GM23338 (cell line): ENCODE data around the gene VWA3B. TPM values are rescaled to one million over a fixed set of nuclear protein-coding genes. Genes with fewer than 3 reads are reported as not detected.

Experiments
- ATAC-seq: fragments of 200-7000 bp; cut with Tn5 transposase; 3 replicates; pipeline ENCODE4 v1.9.1; 2020
- DNase-seq: peaks from one replicate; pipeline ENCODE4 v3.0.0-alpha.2; 2015; ENCODE audit warnings: low spot score
- H2AFZ ChIP-seq: fragments of 200-600 bp; sonication (generic); 2 replicates; pipeline ENCODE4 v1.8.0; 2016; ENCODE audit warnings: antibody characterized with exemption, mild to moderate bottlenecking, moderate library complexity
- H3F3A ChIP-seq: fragments of 200-600 bp; sonication (generic); replicated peaks from 2 replicates; pipeline ENCODE4 v1.8.0; 2017; ENCODE audit warnings: antibody characterized with exemption, mixed run types, low read depth
- H3K27ac ChIP-seq: fragments of 200-600 bp; sonication (generic); 2 replicates; pipeline ENCODE4 v1.6.1; 2016; ENCODE audit warnings: low read depth
- H3K27me3 ChIP-seq: fragments of 200-600 bp; sonication (generic); 2 replicates; pipeline ENCODE4 v1.8.0; 2016; ENCODE audit warnings: mild to moderate bottlenecking, mixed run types, moderate library complexity; ENCODE audit not compliant: insufficient read depth
- H3K36me3 ChIP-seq: fragments of 200-600 bp; sonication (generic); 2 replicates; pipeline ENCODE4 v1.8.0; 2016; ENCODE audit warnings: mild to moderate bottlenecking; ENCODE audit not compliant: insufficient read depth
- H3K4me1 ChIP-seq: fragments of 200-600 bp; sonication (generic); 2 replicates; pipeline ENCODE4 v1.8.0; 2016; ENCODE audit warnings: mild to moderate bottlenecking, moderate library complexity; ENCODE audit not compliant: insufficient read depth
- H3K4me2 ChIP-seq: fragments of 200-600 bp; sonication (generic); 2 replicates; pipeline ENCODE4 v1.7.1; 2017; ENCODE audit warnings: mixed run types
- H3K4me3 ChIP-seq: fragments of 200-600 bp; sonication (generic); 2 replicates; pipeline ENCODE4 v1.6.1; 2016; ENCODE audit warnings: mixed run types
- H3K79me2 ChIP-seq: fragments of 200-600 bp; sonication (generic); replicated peaks from 2 replicates; pipeline ENCODE4 v1.8.0; 2017; ENCODE audit warnings: mild to moderate bottlenecking; ENCODE audit not compliant: insufficient read depth
- H3K9me2 ChIP-seq: fragments of 200-600 bp; sonication (generic); 2 replicates; pipeline ENCODE4 v1.8.0; 2017; ENCODE audit not compliant: insufficient read depth
- H4K20me1 ChIP-seq: fragments of 200-600 bp; sonication (generic); replicated peaks from 2 replicates; pipeline ENCODE4 v1.8.0; 2017; ENCODE audit warnings: mild to moderate bottlenecking; ENCODE audit not compliant: insufficient read depth
- H3K27ac Mint-ChIP-seq: 2 replicates; pipeline ENCODE4 v1.8.0; 2020; ENCODE audit warnings: inconsistent platforms, mild to moderate bottlenecking, moderate library complexity, mixed read lengths
- H3K27me3 Mint-ChIP-seq: 3 replicates; pipeline ENCODE4 v1.8.0; 2022; ENCODE audit warnings: low read depth, mild to moderate bottlenecking, moderate library complexity, mixed read lengths, inconsistent platforms; ENCODE audit not compliant: insufficient read depth, poor library complexity
- H3K36me3 Mint-ChIP-seq: 3 replicates; pipeline ENCODE4 v1.8.0; 2021; ENCODE audit warnings: low read depth, mild to moderate bottlenecking, inconsistent platforms, moderate library complexity, mixed read lengths
- H3K4me1 Mint-ChIP-seq: 3 replicates; pipeline ENCODE4 v1.8.0; 2020; ENCODE audit warnings: mild to moderate bottlenecking, inconsistent platforms, mixed read lengths
- H3K4me3 Mint-ChIP-seq: 3 replicates; pipeline ENCODE4 v1.8.0; 2021; ENCODE audit warnings: moderate library complexity, mild to moderate bottlenecking, inconsistent platforms, mixed read lengths
- H3K9me3 Mint-ChIP-seq: 3 replicates; pipeline ENCODE4 v1.8.0; 2020; ENCODE audit warnings: moderate library complexity, mild to moderate bottlenecking, inconsistent platforms, mixed read lengths
- CREB1 ChIP-seq: fragments of 250-450 bp; sonication (Bioruptor Pico); IDR thresholded peaks from 2 replicates; pipeline ENCODE4 v1.5.0; 2020; ENCODE audit warnings: low read depth, mild to moderate bottlenecking, moderate library complexity
- EZH2 ChIP-seq: fragments of 200-600 bp; sonication (generic); IDR thresholded peaks from one replicate; pipeline ENCODE4 v1.8.0; 2017; ENCODE audit warnings: antibody characterized with exemption, mild to moderate bottlenecking, low read depth; ENCODE audit not compliant: unreplicated experiment
- EZH2phosphoT487 ChIP-seq: fragments of 200-600 bp; sonication (generic); IDR thresholded peaks from one replicate; pipeline ENCODE4 v1.8.1; 2018; ENCODE audit warnings: antibody characterized with exemption; ENCODE audit not compliant: unreplicated experiment
- JUNB ChIP-seq: IDR thresholded peaks from one replicate; pipeline ENCODE4 v1.6.1; 2016; ENCODE audit warnings: antibody characterized with exemption; ENCODE audit not compliant: unreplicated experiment
- NANOG ChIP-seq: IDR thresholded peaks from 2 replicates; pipeline ENCODE4 v1.6.1; 2016; ENCODE audit warnings: antibody characterized with exemption, borderline replicate concordance
- POLR2AphosphoS5 ChIP-seq: IDR thresholded peaks from 2 replicates; pipeline ENCODE4 v1.6.1; 2016; ENCODE audit warnings: antibody characterized with exemption, low read depth
- STAT1 ChIP-seq: IDR thresholded peaks from one replicate; pipeline ENCODE4 v1.6.1; 2016; ENCODE audit warnings: antibody characterized with exemption; ENCODE audit not compliant: unreplicated experiment
- ZNF114 ChIP-seq: fragments of 250-450 bp; sonication (Bioruptor Pico); IDR thresholded peaks from 2 replicates; pipeline ENCODE4 v1.5.0; 2020; ENCODE audit warnings: mild to moderate bottlenecking, moderate library complexity
- ZNF331 ChIP-seq: fragments of 250-450 bp; sonication (Bioruptor Pico); IDR thresholded peaks from 2 replicates; pipeline ENCODE4 v1.5.0; 2020; ENCODE audit warnings: low read depth, mild to moderate bottlenecking, moderate library complexity
- polyA plus RNA-seq: library from polyadenylated mRNA; unstranded; fragments of >200 nt; fragmentation: Nextera tagmentation; extraction: Ambion mirVana; gene quantifications from 2 replicates; pipeline ENCODE4 v1.2.1, GENCODE V29; 2016
- total RNA-seq: library from RNA; depleted of rRNA; stranded (reverse); fragments of >200 nt; shearing (Covaris generic); gene quantifications from 2 replicates; pipeline ENCODE4 v1.2.3, GENCODE V29; 2014
- TF ChIP-seq, protein P1 (sequence below): IDR thresholded peaks from 2 replicates; pipeline ENCODE4 v1.6.1; 2016; ENCODE audit warnings: antibody characterized with exemption
- TF ChIP-seq, protein P2 (sequence below): IDR thresholded peaks from one replicate; pipeline ENCODE4 v1.6.1; 2018; ENCODE audit warnings: antibody characterized with exemption; ENCODE audit not compliant: unreplicated experiment
- TF ChIP-seq, protein P3 (sequence below): fragments of 250-450 bp; sonication (Bioruptor Pico); IDR thresholded peaks from 2 replicates; pipeline ENCODE4 v1.5.0; 2020; ENCODE audit warnings: mild to moderate bottlenecking, moderate library complexity

The VWA3B gene
- total and polyA plus RNA-seq, 2 experiments from 2014 or later = not detected

GRCh38 chr2:98181346-98181745 is 94.4 kb downstream of the VWA3B start (continued):
- TF ChIP-seq, protein P1, sequence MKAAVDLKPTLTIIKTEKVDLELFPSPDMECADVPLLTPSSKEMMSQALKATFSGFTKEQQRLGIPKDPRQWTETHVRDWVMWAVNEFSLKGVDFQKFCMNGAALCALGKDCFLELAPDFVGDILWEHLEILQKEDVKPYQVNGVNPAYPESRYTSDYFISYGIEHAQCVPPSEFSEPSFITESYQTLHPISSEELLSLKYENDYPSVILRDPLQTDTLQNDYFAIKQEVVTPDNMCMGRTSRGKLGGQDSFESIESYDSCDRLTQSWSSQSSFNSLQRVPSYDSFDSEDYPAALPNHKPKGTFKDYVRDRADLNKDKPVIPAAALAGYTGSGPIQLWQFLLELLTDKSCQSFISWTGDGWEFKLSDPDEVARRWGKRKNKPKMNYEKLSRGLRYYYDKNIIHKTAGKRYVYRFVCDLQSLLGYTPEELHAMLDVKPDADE = no peak
- TF ChIP-seq ZNF114 (CRISPR knock-in tag) = no peak
- no peak for TF ChIP-seq EZH2phosphoT487

GRCh38 chr2:98185801-98186200 is 98.8 kb downstream of the VWA3B start:
- Mint-ChIP-seq H3K9me3 (no peaks in the 10 kb centered on the region), H3K27ac (no peak overlapping the region), H3K4me1 (no peaks in the 10 kb centered on the region), H3K4me3 (no peak overlapping the region), H3K27me3 (peaks cover 5% of the 10 kb centered on the region), H3K36me3 (no peaks in the 10 kb centered on the region)
- Histone ChIP-seq H3K4me2 (no peak overlapping the region), H4K20me1 (no peaks in the 10 kb centered on the region), H3K36me3 (no peaks in the 10 kb centered on the region), H3K4me3 (no peak overlapping the region), H3K79me2 (no peaks in the 10 kb centered on the region), H3K27ac (no peak overlapping the region), H3F3A (no peaks in the 10 kb centered on the region), H3K4me1 (no peaks in the 10 kb centered on the region), H3K27me3 (no peaks in the 10 kb centered on the region), H2AFZ (no peak overlapping the region), H3K9me2 (no peaks in the 10 kb centered on the region)
- ATAC-seq (no peak), DNase-seq (no peak)
- TF ChIP-seq, protein P1 = no peak
- TF ChIP-seq, protein P2, sequence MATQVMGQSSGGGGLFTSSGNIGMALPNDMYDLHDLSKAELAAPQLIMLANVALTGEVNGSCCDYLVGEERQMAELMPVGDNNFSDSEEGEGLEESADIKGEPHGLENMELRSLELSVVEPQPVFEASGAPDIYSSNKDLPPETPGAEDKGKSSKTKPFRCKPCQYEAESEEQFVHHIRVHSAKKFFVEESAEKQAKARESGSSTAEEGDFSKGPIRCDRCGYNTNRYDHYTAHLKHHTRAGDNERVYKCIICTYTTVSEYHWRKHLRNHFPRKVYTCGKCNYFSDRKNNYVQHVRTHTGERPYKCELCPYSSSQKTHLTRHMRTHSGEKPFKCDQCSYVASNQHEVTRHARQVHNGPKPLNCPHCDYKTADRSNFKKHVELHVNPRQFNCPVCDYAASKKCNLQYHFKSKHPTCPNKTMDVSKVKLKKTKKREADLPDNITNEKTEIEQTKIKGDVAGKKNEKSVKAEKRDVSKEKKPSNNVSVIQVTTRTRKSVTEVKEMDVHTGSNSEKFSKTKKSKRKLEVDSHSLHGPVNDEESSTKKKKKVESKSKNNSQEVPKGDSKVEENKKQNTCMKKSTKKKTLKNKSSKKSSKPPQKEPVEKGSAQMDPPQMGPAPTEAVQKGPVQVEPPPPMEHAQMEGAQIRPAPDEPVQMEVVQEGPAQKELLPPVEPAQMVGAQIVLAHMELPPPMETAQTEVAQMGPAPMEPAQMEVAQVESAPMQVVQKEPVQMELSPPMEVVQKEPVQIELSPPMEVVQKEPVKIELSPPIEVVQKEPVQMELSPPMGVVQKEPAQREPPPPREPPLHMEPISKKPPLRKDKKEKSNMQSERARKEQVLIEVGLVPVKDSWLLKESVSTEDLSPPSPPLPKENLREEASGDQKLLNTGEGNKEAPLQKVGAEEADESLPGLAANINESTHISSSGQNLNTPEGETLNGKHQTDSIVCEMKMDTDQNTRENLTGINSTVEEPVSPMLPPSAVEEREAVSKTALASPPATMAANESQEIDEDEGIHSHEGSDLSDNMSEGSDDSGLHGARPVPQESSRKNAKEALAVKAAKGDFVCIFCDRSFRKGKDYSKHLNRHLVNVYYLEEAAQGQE = no peak
- TF ChIP-seq NANOG (no peak), ZNF331 (CRISPR knock-in tag) (no peak), CREB1 (no peak), ZNF114 (CRISPR knock-in tag) (no peak), POLR2AphosphoS5 (no peak), STAT1 (no peak), EZH2phosphoT487 (no peak), JUNB (no peak), EZH2 (no peak)
- TF ChIP-seq, protein P3, sequence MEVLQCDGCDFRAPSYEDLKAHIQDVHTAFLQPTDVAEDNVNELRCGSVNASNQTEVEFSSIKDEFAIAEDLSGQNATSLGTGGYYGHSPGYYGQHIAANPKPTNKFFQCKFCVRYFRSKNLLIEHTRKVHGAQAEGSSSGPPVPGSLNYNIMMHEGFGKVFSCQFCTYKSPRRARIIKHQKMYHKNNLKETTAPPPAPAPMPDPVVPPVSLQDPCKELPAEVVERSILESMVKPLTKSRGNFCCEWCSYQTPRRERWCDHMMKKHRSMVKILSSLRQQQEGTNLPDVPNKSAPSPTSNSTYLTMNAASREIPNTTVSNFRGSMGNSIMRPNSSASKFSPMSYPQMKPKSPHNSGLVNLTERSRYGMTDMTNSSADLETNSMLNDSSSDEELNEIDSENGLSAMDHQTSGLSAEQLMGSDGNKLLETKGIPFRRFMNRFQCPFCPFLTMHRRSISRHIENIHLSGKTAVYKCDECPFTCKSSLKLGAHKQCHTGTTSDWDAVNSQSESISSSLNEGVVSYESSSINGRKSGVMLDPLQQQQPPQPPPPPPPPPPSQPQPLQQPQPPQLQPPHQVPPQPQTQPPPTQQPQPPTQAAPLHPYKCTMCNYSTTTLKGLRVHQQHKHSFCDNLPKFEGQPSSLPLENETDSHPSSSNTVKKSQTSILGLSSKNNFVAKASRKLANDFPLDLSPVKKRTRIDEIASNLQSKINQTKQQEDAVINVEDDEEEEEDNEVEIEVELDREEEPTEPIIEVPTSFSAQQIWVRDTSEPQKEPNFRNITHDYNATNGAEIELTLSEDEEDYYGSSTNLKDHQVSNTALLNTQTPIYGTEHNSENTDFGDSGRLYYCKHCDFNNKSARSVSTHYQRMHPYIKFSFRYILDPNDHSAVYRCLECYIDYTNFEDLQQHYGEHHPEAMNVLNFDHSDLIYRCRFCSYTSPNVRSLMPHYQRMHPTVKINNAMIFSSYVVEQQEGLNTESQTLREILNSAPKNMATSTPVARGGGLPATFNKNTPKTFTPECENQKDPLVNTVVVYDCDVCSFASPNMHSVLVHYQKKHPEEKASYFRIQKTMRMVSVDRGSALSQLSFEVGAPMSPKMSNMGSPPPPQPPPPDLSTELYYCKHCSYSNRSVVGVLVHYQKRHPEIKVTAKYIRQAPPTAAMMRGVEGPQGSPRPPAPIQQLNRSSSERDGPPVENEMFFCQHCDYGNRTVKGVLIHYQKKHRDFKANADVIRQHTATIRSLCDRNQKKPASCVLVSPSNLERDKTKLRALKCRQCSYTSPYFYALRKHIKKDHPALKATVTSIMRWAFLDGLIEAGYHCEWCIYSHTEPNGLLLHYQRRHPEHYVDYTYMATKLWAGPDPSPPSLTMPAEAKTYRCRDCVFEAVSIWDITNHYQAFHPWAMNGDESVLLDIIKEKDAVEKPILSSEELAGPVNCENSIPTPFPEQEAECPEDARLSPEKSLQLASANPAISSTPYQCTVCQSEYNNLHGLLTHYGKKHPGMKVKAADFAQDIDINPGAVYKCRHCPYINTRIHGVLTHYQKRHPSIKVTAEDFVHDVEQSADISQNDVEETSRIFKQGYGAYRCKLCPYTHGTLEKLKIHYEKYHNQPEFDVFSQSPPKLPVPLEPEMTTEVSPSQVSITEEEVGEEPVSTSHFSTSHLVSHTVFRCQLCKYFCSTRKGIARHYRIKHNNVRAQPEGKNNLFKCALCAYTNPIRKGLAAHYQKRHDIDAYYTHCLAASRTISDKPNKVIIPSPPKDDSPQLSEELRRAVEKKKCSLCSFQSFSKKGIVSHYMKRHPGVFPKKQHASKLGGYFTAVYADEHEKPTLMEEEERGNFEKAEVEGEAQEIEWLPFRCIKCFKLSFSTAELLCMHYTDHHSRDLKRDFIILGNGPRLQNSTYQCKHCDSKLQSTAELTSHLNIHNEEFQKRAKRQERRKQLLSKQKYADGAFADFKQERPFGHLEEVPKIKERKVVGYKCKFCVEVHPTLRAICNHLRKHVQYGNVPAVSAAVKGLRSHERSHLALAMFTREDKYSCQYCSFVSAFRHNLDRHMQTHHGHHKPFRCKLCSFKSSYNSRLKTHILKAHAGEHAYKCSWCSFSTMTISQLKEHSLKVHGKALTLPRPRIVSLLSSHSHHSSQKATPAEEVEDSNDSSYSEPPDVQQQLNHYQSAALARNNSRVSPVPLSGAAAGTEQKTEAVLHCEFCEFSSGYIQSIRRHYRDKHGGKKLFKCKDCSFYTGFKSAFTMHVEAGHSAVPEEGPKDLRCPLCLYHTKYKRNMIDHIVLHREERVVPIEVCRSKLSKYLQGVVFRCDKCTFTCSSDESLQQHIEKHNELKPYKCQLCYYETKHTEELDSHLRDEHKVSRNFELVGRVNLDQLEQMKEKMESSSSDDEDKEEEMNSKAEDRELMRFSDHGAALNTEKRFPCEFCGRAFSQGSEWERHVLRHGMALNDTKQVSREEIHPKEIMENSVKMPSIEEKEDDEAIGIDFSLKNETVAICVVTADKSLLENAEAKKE (CRISPR knock-in tag) = no peak
